ENCODE measurements around the gene KRT17. TPM values are rescaled to one million over a fixed set of nuclear protein-coding genes. Genes with fewer than 3 reads are reported as not detected.
"Not testable (repeated sequence)": the region's sequence is repeated elsewhere in the genome, so short reads cannot be mapped to it uniquely, and the experiment has no call there.

Gene KRT17
- total RNA-seq, 1 donor from 2014 or later = 223 TPM

DNA sequence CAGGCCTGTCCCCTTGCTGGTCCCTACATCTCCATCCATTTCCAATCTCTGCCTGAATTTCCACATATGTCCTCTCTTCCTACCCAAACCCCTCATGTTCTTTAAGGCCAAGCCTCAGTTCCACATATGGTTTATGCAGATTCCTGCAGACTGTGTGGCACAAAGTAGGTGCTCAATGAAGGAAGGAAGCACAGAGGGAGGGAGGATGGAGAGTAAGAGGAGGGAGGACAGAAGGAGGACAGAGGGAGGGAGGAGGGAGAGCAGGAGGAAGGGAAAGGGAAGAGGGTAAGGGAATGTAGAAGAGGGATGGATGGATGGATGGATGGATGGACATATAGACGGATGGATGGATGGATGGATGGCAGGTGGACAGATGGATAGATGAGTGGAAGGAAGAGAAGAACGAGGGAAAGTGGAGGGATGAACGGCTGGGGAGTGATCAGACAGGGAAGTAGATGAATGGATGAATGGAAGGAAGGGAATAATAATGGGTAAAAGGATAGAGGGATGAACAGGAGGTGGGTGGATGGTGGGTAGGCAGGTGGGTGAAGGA lies 29.9 kb downstream of the KRT17 start:
- DNase-seq (ENCODE audit: low spot score) = no peak

DNA sequence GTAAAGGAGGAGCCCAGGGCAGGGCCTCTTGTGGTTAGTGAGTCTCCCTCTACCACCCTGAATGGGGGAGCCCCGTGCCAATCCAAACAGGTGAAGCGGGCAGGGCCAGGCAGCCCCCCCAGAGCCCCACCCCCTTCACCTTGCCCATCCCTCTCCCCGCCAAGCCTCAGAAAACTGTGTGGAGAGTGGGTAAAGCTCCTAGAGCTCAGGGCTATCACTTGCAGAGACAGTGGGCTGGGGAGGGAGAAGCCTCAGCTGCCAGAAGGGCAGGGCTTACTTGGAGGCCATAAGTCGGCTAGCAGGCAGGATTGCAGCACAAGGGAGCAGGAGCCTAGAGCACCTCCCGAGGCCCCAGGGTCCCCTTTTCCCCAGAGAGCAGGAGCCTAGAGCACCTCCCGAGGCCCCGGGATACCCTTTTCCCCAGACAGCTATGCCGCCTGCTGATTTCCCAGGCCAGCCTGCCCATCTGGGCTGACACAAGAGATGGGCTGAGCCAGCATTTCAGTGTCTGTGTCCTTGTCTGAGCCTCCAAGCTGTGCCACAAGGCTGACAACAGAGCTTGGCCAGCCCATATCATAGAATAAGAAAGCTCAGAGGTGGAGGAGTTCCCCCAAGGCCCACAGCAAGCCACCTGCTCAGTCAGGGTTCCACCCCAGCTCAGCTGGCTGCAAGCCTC lies 30.9 kb downstream of the KRT17 start:
- DNase-seq (ENCODE audit: low spot score) = no peak

- DNase-seq (ENCODE audit: low spot score) = no peak
Observed at GRCh38 chr17:41592601-41593305, 31.6 kb downstream of the KRT17 start.

DNA sequence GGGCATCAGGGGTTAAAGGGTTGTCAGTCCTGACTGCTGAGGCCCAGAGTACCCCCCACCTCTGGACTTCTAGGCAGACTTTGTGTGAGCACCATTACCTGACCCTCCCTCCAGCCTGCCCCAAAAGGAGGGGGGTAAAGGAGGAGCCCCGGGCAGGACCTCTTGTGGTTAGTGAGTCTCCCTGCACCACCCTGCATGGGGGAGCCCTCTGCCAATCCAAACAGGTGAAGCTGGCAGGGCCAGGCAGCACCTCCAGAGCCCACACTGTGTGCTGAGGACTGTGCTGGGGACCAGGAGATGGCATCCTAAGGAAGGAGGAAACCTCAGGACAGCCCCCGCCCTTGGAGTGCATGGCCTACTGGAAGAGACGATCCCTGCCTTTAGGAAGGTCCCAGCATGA lies 35.1 kb downstream of the KRT17 start:
- DNase-seq (ENCODE audit: low spot score) = no peak

DNA sequence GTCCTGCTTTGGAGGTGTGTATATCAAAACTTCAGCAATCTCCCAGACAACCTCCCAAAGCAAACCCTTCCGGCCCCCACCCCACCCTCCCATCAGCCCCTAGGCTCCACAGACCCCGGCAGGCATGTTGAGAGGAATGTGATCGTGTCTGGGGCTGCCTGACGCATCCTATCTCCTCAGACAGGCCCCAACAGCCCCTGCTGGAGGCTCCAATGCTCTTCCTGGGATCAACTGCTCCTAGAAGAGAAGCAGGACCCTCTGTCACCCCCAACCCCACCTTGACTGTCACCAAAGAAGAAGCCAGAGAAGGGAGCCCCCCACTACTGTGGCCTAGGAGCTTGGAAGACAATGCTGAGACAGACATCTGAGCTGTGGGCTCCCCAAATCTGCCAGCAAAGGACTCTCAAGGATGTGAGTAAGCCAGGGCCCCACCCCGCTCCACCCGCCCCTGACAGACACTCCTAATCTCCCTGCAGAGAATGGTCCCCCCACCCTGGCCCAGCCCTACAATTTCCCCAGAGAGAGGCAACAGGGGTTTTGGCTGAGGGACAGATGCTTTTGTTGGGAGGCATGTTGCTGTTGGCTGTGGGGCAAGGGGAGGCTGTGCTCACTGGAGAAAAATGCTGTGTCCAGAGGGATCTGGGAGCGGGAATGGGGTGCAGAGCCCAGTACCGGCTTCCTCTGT lies 36.1 kb downstream of the KRT17 start:
- no peak for DNase-seq (ENCODE audit: low spot score)

- DNase-seq (ENCODE audit: low spot score) = no peak
Observed at GRCh38 chr17:41586863-41587495, 37.4 kb downstream of the KRT17 start, which contains the start of gene KRT14. Gene KRT14, minus strand, starts transcription at chr17:41586895. Its CDS starts 61 bp downstream, at chr17:41586834.

DNA sequence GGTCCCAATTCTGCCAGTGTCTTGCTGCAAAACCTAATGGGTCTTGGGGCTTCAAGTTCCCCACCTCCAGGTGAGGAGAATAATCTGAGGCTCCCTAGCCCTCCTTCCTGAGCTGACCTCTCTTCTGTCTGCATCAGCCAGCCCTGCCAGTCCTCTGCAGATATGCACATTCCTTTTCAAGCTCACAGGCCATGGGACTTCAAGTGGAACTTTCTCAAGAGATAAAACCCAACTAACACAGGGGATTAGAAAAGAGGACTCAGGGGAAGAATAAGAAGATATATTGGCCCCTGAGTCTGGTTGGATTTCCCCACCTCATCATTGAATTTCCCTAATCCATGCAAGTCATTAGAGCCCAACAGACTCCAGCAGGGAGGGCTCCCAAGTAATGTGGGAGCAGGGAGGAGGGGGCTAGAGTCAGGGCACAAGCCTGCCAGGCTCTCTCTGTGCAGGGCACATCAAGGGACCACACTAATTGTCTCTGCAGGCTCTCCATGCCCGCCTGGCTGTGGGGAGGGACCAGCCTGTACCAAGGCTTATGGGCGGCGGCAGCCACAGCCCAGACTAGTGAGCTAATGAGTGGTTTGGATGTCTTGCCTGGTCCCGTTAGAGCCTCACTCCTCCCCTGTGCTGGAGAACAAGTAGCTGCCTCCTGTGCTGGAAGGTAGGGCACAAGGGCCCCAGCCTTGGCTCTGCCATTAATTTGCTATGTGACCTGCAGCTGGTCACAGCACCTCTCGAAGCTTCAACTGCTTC lies 38.9 kb downstream of the KRT17 start:
- no peak for DNase-seq (ENCODE audit: low spot score)

DNA sequence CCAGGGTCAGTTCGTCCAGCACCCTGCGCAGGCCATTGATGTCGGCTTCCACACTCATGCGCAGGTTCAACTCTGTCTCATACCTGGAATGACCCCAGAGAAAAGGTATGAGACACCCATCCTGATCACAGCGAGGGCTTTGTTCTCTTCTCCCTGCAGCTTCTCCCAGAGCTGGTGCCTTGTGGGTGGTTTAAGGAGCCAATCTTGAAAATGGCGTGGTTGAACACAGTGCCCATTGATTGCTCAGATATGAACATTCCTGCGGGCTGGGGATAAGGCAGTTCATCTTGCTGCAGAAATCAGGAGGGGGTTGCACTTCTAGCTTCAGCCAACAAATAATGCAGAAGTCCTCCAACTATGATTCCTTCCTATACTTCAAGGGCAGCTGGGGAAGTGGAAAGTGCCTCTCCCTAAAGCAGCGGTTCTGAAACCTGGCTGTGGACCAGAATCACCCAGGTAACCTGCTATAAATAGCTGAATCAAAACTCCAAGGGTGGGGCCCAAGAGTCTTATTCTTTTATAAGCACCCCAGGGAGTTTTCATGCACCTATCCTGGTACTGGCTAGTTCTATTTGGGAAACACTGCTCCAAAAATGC lies 39.9 kb downstream of the KRT17 start:
- not testable (repeated sequence) for DNase-seq (ENCODE audit: low spot score)

- no peak for DNase-seq (ENCODE audit: low spot score)
Observed at GRCh38 chr17:41583137-41584127, 40.9 kb downstream of the KRT17 start.

- DNase-seq (ENCODE audit: low spot score) = not testable (repeated sequence)
Observed at GRCh38 chr17:41582061-41582968, 42.1 kb downstream of the KRT17 start.

- no peak for DNase-seq (ENCODE audit: low spot score)
Observed at GRCh38 chr17:41581366-41582060, 42.9 kb downstream of the KRT17 start.

DNA sequence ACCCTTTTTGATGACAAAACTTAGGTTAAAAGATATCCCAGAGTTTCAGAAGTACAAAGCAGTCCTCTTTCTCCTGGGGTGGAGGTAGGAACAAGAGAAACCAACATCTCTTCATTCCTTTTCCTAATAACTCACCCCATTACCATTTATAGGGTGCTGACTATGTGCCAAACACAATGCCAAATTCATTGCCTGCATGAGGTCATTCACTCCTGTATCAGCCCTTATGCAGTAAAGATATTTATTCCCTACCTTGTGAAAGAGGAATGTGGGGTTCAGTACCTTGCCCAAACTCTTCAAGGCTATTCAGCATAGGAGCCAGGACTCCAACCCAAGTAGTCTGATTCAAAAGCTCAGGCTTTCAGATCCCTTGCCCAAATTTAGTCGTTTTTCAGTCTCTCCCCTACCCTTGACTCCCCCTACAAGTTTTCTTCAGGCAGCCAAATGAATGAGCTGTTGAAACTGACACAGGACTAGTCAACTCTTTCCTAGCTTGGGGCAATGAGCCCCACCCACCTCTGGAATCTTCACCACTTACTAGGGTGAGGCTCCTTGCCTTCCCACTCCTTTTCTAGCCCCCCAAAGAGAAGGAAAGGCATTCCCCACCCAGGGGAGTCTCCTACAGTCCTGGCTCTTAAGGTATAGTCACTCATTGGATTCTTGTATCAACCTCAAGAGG lies 43.5 kb downstream of the KRT17 start:
- DNase-seq (ENCODE audit: low spot score) = no peak

DNA sequence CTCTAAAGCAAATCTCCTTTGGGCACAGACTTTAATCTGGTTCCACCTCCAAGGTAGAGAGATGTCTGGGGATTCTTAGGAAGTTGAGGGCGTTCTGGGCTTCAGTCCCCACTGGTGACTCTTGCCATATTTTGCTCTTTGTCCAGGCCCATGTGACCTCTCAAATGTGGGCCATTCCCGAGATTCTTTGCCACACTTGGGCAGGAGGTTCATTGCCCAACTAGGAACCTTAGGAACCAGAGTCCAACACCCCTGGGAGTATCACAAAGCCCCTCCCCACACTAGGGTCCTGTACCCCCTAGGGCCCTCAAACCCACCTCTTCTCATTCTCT lies 44.2 kb downstream of the KRT17 start:
- no peak for DNase-seq (ENCODE audit: low spot score)

DNA sequence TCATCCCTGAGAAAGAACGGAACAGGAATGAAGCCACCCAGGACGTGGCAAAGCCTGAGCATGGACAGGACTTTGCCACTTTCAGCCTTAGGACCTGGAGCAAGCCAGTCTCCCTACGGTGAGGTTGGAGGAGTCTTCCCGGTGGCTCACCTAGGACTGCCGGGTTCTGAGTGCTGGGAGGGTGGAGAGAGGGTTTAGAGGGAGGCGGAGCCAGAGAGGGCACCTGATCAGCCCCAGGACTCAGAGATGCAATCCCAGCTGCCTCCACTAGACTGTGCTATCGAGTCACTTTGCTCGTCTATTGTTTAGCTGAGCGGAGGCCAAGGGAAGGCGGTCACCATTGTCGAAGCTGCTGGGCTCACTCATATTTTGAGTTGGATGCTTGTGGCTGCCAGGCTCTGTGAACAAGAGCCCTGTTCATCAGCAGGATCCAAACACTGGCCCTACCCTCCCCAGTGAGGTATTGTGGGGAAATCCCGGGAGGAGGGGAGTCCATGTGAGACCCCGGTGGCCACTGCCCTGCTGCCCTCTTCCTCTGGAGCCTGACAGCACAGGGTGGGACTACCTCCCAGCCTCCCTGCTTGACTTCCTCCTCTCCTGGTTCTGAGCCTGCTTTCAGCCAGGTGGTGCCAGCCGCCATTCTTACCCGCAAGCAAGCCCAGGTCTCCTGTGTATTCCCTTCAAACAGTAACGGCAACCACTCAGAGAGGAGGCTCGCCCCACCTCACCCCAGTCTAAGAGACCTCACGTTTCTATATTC lies 44.7 kb downstream of the KRT17 start:
- DNase-seq (ENCODE audit: low spot score) = peak; percentile 90

GRCh38 chr17:41578971-41579370 lies 45.4 kb downstream of the KRT17 start:
- DNase-seq (ENCODE audit: low spot score) = no peak

GRCh38 chr17:41578538-41578937 lies 45.8 kb downstream of the KRT17 start:
- DNase-seq (ENCODE audit: low spot score) = no peak

DNA sequence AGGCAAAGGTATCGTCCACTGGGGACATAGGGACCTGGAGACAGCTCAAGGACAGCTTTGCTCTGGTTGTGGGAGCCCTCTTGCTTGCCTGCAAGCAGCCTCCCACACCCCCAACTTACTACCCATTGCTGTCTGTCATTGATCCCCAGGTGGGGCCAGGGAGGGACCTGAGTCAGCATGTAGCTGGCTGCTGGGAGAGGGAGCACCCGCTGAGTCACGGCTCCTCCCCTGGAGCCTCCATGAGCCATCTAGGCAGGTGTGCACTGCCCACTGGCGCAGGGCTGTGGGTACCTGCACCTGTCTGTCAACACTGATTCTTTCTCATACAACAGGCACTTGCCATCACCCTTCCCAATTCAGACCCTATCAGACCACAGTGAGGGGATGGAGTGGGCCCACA lies 47.6 kb downstream of the KRT17 start:
- DNase-seq (ENCODE audit: low spot score) = peak; percentile 54
